ENCODE measurements around the gene TBC1D23.
"Not testable (repeated sequence)": the region's sequence is repeated elsewhere in the genome, so short reads cannot be mapped to it uniquely, and the experiment has no call there.

The TBC1D23 gene

GRCh38 chr3:100257586-100257985 lies 3.2 kb upstream of the TBC1D23 start:
- no peak for DNase-seq

- peak; percentile 15 to 59 for DNase-seq
These were observed 609 bp upstream of the TBC1D23 start for GRCh38 chr3:100260081-100260684.

GRCh38 chr3:100261485-100261903 lies 702 bp downstream of the TBC1D23 start:
- DNase-seq: peak in 1 of 2 experiments; percentile 44

GRCh38 chr3:100262925-100263324 lies 2.1 kb downstream of the TBC1D23 start:
- DNase-seq: not testable (repeated sequence)

- DNase-seq: no peak
These were observed 2.8 kb downstream of the TBC1D23 start for GRCh38 chr3:100263583-100263982.

GRCh38 chr3:100264242-100264641 lies 3.5 kb downstream of the TBC1D23 start:
- no peak for DNase-seq

GRCh38 chr3:100265016-100265415 lies 4.2 kb downstream of the TBC1D23 start:
- peak; percentile 22 to 80 for DNase-seq

- no peak for DNase-seq
These were observed 5.7 kb downstream of the TBC1D23 start for GRCh38 chr3:100266531-100266930.

GRCh38 chr3:100268156-100268555 lies 7.4 kb downstream of the TBC1D23 start:
- no peak for DNase-seq

GRCh38 chr3:100269001-100269400 lies 8.2 kb downstream of the TBC1D23 start:
- DNase-seq: no peak

- DNase-seq: peak in 1 of 2 experiments; percentile 28
These were observed 8.8 kb downstream of the TBC1D23 start for GRCh38 chr3:100269410-100270214.

- no peak for DNase-seq
These were observed 9.4 kb downstream of the TBC1D23 start for GRCh38 chr3:100270215-100270583.

GRCh38 chr3:100271522-100271921 lies 10.7 kb downstream of the TBC1D23 start:
- no peak for DNase-seq

GRCh38 chr3:100272797-100273611 lies 12.2 kb downstream of the TBC1D23 start:
- DNase-seq: not testable (repeated sequence)

- DNase-seq: no peak
These were observed 13.6 kb downstream of the TBC1D23 start for GRCh38 chr3:100274361-100274760.

- DNase-seq: peak; percentile 87 to 97
These were observed 16.5 kb downstream of the TBC1D23 start for GRCh38 chr3:100277255-100277800.

- no peak for DNase-seq
These were observed 18.1 kb downstream of the TBC1D23 start for GRCh38 chr3:100278910-100279309.

GRCh38 chr3:100288288-100288894 lies 27.6 kb downstream of the TBC1D23 start:
- no peak for DNase-seq

- DNase-seq: no peak
These were observed 28.5 kb downstream of the TBC1D23 start for GRCh38 chr3:100289339-100289738.

GRCh38 chr3:100295089-100295488 lies 34.3 kb downstream of the TBC1D23 start:
- DNase-seq: no peak

GRCh38 chr3:100297784-100298183 lies 37.0 kb downstream of the TBC1D23 start:
- DNase-seq: no peak

- DNase-seq: no peak
These were observed 38.2 kb downstream of the TBC1D23 start for GRCh38 chr3:100299016-100299415.

GRCh38 chr3:100306695-100307094 lies 45.9 kb downstream of the TBC1D23 start:
- DNase-seq: no peak
